ENCODE results near the gene LSR.
"Not testable (repeated sequence)": the region's sequence is repeated elsewhere in the genome, so short reads cannot be mapped to it uniquely, and the experiment has no call there.

Gene LSR

DNA sequence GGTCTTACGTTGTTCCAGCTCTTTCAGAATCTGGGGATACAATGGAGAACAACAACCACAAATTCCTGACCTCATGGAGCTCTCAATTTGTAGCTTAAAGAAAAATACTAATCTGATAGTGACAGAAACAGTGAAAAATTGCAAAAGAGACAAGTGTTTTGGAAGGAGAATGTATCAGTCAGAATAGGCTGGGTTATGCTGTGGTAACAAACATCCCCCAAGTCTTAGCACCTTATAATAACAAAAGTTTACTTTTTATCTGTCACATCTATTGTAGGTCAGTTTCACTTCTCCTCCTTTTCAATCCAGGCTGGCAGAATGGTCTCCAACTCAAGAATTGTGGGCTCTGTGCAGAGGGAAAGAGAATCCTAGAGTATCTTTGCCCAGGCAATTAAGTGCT is 29.8 kb upstream of the LSR start:
- no peak for DNase-seq

DNA sequence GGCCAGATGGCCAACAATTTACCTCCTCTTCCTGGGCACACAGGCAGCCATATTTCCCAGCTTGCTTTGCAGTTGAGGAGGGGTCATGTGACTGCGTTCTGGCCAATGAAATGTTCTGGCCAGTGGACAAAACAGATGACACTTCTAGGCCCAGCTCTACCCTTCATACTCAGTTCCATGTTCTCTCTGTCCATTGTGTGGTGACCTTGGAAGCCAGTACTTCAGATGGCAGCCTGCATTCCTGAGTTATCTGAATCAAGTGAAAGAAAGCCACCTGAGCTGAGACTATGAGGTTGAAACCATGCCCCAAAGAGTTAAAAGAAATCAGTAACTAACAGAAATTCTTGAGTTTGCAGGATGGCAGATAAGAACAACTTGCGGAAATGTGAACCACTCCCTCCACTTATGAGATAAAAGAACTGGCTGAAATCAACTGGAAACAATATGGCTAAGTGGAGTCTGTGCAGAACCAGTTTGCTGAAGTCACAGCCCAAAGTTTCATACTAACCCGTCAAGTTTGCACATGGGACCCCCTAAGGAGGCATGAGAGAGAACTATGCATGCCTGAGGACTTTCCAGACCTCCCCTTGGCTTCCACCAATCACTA is 28.4 kb upstream of the LSR start:
- no peak for DNase-seq

DNA sequence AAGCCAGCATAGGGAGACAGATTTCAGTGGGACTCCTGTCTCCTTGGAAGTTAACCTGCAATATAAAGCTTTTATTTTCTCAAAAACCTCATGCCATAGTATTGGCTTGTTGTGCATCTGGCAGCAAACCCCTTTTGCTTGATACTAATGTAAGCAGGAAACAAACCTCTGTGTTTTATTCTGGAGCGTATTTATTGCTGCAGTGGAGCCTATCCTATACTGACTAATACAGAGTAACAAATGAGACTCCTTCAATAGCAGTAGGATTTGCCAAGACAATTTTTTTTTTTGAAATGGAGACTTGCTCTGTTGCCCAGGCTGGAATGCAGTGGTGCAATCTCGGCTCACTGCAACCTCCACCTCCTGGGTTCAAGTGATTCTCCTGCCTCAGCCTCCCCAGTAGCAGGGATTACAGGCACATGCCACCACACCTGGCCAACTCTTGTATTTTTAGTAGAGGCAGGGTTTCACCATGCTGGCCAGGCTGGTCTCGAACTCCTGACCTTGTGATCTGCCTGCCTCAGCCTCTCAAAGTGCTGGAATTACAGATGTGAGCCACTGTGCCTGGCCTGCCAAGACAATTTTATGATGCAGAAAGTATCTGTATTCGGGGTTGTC is 27.7 kb upstream of the LSR start:
- DNase-seq, result not testable (repeated sequence)

DNA sequence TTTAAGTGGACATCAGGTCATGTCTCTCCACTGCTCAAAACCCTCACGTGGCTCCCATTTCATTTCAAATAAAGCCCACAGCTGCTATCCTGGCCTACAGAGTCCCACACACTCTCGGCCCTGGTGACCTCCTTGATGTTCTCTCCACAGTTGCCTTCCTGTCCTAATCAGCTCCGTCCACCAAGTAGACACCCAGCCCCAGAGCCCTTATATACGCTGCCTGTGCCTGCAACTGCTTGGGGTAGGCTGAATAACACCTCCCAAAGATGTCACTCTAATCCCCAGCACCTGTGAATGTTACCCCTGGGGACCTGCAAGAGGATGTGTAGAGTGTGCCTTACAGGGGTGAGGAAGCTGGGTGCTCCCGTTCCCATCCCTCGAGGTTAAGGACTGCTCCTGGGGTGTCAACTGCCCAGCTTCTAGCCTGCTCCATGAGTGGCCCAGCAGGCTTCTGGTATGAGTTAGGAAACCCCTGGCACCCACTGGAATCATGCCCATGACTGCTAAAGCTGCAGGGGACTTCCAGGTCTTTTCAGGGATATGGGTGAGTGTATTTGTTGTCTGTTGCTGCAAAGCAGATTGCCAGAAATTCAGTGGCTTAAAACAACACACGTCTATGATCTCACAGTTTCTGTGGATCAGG is 26.3 kb upstream of the LSR start:
- DNase-seq, result no peak

DNA sequence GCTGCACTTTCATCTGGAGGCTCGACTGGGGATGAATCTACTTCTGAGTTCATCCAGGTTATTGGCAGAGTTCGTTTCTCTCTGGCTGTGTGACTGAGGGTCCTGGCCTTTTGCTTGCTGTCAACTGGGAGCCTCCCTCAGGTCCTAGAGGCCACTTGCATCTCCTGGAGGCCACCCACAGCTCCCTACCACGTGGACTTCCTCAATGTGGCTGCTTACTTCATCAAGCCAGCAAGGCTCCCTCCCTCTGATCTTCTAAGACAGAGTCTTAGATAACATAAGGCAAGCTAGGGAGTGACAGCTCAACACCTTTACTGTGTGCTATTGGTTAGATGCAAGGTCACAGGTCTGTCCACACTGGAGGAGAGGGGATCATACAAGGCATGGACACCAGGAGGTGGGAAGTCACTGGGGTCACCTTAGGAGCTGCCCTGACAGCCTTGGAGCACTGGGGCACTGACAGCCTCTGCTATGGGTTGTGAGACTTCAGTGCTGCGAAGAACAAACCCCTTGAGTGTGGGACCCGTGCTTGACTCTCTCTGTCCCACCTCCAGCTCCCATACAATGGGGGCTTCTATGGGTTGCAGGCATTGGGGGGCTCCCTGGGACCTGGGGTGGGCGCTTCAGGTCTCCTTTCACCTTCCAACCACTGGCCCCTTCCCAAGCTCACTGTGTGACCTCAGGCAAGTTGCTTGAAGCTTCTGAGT is 25.6 kb upstream of the LSR start:
- DNase-seq, result no peak

DNA sequence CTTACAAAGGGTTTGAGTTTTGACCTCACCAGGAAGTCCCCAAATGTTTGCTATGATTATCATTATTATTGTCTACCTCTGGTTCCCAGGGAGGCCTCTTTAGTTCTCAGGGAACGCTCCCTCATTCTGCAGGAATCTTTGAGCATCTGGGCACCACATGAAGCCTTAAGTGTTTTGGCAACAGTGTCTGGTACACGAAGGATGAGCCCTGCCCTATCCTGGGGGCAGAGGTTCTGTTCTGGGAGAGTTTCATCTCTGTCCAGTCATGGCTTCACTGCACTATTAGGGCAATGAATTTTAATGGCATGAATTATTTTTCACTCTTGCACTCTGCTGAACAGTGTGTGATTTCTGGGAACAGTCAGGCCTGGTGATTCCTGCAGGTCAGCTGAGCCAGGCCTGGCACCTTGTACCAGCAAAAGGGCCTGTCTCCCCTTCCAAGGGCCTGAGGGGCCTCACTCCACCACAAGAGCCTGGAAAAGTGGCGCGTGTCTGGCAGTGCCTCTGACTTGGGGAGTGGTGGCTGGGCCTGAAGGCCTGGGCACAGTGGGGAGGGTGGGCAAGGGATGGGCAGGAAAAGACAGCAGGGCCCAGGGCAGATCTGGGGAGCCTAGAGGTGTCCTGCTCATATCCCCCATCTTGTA is 24.8 kb upstream of the LSR start:
- no peak for DNase-seq

DNA sequence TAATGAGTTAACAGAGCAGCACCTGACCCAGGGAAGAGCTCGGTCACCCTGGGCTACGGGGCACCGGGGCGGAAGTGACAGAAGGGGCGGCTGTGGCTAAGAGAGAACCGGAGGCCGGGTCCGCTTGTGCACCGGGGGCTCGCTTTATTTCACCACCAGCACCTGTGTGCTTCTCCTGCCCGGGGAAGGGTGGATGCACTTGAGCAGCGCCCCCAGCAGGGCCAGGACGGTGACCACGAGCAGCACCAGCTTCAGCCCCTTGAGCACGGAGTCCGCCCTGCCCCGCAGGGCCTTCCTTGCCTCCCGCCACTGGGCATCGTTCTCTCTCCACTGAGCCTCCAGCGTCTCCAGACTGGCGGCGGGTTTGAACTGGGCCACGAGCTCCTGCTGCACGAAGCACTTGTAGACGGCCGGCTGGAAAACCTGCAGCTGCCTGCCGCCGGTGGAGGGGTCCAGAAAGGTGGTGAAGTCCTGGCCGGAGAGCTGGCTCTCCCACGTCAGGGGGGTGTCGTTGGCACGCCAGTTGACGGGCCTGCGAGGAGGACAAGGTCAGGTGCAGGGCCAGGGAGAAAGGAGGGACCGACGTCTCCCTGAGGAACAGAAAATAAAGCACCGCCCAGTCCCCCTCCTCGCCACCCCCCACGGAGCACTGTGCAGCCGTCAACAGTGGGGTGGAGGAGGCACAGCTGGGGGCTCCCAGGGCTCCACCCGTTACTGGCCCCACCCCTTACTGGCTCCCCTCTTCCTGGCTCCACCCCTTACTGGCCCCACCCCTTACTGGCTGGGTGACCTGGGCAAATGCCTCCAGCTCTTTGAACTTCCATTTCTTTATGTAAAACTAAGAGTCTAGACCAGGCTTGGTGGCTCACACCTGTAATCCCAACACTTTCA is 23.9 kb upstream of the LSR start:
- no peak for DNase-seq

DNA sequence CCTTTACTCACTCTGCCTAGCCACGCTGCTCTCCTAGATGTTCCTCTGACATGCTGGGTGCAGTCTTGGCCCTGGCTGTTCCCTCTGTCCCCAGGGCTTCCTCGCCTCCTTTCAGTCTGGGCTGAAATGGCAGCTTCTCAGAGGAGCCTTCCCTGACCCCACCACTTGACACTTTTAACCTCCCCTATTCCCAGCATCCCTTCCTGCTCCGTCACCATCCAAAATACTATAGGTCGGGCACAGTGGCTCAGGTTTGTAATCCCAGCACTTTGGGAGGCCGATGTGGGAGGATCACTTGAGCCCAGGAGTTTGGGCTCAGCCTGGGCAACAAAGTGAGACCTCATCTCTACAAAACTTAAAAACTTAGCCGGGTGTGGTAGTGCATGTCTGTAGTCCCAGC is 22.9 kb upstream of the LSR start:
- no peak for DNase-seq

DNA sequence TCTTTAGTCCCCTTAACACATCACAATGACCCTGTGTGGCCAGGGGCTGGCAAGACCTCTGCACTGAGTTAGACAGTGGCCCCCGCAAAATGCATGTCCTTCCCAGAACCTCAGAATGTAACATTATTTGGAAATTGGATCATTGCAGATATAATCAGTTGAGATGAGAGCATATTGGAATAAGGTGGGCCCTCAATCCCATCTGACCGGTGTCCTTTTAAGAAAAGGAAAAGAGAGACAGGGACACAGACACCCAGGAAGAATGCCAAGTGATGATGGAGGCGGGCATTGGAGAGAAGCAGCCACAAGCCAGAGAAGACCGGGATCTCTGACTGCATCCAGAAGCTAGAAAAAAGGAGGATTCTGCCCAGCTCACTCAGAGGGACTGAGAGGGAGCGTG is 22.1 kb upstream of the LSR start:
- DNase-seq, result no peak

DNA sequence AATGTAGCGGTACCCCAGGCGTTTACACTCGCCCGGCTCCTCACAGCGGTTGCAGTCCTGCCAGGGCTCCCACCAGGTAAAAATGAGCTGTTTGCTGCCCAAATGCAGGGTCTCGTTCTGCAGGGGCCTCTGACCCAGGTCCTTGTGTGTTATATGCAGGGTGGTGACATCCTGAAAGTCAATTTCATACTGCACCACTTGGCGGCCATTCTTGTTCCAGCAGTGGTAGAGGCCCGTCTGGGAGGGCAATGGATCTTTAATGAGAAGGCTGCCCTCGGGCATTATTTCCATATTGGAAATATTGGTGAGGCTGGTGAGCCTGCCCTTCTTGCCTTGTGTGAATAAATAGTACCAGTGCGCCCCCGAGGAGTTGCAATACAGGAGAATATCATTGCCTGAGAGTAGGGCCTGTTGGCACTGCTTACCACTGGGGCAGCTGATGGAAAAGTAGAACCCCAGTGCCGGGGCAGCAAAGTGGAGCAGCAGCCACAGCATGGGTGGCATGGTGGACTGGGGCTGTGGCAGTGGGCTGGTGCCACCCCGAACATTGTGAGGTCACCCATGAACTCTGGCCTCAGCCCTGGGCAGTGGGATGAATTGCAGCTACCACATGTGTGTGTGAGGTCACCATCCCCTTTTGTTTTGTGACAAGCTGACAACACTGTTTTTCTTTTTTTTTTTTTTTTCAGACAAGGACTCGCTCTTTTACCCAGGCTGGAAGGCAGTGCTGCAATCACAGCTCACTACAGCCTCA is 20.4 kb upstream of the LSR start, which contains the start of gene FAM187B:
TSS of gene FAM187B (minus strand) at position 563 of the 754 bp plus-strand sequence. CDS start at position 504, 59 bp downstream.
- no peak for DNase-seq

DNA sequence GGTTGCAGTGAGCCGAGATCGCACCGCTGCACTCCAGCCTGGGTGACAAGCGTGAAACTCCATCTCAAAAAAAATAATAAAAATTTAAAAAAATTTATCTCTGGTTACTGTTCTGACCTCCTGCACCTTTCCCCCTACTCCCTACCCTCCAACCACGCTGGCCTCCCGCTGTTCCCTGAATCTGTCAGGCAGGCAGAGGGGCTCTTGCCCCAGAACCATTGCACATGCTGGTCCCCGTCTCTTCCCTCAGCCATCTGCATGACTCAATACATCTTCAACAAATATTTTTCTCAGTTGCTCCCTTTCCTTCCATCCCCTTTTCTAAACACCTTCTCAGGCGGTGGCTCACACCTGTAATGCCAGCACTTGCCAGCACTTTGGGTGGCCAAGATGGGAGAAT is 19.2 kb upstream of the LSR start:
- no peak for DNase-seq

DNA sequence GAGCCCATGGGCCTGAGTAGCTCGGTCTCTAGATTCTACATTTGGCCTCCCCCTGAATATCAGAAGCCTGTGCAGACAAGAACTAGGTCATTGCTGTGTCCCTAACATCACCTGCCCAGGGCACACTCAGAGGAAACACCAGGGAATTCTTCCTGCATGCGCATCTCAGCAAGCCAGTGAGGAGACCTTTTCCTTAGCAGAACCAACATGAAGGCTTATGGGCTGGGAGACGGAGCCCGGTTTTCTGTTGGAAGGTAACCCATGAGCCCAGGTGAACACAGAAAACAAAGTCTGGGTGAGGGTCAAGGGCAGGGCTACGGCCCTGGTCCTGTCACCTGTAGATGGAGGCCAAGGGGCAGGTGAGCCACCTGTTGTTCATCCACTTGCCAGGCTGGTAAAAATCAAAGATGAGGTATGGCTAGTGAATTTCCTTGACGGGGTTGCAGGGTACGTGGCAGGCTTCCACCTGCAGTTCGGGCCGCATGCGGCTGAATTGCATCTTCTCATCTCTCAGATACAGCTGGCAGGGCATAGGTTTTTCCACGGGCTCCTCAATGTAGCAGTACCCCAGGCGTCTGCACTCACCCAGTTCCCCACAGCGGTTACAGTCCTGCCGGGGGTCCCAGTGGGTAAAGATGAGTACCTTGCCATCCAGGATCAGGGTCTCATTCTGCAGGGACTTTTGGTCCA is 16.7 kb upstream of the LSR start:
- no peak for DNase-seq

DNA sequence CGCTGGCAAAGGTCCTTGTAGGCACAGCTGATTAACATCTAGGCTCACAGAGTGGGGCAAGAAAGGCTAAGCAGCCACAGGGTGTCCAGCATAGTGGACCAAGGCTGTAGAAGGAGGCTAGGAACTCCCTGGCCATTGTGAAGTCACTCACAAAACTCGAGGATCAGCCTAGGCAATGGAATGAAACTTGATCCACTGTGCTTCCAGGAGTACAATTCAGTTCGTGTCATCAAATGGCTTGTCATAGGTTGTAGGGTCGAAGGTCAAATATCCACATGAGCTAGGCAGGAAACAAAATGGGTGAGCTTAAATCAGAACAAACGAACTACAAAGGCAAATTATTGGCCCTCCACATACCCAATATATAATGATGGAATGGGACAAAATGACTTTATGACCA is 15.9 kb upstream of the LSR start:
- no peak for DNase-seq

DNA sequence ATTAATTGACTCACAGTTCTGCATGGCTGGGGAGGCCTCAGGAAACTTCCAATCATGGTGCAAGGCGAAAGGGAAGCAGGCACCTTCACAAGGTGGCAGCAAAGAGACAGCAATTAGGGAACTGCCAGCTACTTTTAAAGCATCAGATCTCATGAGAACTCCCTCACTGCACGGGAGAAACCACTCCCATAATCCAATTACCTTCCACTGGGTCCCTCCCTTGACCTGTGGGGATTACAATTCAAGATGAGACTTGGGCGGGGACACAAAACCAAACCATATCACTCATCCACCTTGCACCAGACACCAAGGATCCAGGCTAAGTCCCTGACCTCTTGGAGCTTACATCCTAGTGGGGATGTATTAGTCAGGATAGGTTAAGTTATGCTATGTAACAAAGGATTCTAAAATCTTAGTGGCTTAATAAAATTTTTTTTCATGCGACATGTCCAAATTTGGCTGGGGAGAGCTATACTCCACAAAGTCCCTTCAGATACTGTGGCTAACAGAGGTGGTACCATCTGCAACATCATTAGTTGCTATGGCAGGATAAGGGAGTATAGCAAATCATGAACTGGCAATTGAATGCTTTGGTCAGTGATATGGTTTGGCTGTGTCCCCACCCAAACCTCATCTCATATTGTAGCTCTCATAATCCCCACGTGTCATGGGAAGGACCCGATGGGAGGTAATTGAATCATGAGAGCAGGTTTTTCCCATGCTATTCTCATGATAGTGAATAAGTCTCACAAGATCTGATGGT is 12.0 kb upstream of the LSR start:
- no peak for DNase-seq

DNA sequence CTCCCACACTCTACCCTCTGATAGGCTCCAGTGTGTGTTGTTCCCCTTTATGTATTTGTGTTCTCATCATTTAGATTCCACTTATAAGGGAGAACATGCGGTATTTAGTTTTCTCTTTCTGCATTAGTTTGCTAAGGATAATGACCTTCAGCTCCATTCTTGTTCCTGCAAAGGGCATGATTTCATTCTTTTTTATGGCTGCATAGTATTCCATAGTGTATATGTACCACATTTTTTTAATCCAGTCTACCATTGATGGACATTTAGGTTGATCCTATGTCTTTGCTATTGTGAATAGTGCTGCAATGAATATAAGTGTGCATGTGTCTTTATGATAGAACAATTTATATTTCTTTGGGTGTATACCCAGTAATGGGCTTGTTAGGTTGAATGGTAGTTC is 9.2 kb upstream of the LSR start:
- DNase-seq, result not testable (repeated sequence)

DNA sequence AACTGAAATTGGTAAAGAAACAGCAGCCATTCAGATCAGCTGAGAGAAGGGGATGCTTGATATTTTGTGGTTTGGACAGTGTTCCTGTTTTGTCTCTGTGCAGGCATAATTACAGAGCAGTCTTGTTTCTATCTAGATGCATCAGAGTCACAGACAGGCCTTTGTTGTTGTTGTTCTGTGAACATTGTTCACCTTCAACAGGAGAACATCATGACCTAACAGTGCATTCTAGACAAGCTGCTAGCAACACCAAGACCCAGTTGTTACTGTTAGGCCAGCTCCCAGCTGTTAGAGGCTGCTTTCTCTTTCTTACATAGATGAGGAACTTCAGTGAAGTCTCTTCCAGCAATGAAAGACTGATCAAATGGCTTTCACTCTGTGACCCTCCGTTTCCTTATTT is 8.5 kb upstream of the LSR start:
- DNase-seq, result no peak

DNA sequence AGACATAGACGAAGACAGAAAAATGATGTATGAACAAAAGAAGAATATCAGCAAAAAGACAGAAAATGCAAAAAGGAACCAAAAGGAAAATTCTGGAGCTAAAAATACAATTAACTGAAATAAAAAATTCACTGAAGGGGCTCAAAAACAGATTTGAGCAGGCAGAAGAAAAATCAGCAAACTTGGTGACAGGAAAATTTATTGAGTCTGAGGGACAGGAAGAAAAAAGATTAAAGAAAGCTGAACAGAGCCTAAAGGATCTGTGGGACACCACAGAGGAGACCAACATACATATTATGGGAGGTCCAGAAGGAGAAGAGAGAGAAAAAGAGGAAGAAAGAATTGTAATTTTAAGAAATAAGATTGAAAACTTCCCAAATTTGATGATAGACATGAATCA is 7.4 kb upstream of the LSR start:
- no peak for DNase-seq

DNA sequence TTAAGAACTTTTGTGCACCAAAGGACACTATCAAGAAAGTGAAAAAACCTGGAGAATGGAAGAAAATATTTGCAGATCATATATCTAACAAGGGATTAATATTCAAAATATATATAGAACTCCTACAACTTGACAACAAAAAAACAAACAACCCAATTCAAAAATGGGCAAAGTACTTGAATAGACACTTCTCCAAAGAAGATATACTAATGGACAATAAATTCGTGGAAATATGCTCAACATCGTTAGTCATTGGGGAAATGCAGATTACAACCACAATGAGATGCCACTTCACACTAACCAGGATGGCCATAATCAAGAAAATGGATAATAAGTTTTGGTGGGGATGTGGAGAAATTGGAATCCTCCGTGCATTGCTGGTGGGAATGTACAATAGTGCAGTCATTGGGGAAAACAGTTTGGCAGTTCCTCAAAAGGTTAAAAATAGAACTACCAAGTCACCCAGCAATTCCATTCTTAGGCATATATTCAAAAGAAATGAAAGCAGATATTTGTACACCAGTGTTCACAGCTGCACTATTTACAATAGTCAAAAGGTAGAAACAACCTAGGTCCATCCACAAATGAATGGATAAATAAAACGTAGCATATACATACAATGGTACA is 2.2 kb upstream of the LSR start:
- no peak for DNase-seq

DNA sequence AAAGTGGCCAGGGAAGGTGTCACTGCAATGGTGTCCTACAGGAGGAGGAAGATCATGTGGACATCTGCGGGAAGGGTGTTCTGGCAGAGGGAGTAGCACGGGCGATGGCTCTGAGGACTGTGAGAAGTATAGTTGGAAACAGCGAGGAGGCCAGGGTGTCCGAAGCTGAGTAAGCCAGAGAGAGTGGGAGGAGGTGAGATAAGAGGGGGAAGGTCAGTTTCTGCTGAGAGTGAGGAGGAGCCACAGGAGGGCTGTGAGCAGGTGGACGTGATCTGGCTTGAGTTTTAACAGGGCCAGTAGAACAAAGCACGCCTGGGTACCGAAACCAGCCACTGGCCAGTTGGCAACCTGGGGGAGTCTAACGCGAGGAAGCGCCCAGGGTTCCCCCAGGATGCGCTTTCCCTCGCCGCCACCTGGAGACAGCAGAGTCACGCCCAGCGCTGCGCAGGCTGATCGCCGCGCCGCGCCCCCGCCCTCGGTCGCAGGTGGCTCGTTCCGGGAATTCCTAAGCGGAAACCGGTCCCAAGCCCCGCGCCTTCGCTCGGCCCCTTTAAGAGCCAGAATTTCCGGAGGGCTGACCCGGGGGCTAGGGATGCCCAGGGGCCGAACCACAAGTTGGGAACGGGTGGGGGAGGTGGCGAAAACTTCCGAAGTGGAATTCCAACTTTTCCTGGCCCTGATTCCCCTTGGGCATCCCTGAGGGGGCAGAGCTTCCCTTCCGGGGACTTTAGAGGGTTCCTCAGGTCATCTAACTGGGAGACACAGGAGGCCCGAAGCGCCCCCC is 1.1 kb upstream of the LSR start:
- peak; percentile 82 to 90 for DNase-seq

All from NCI-H2081 (cell line).